Suprapubic skin (tissue), 3 donors: ENCODE results near the gene DNHD1.

ENCODE experiments used
- EP300 ChIP-seq: sonication (generic); formaldehyde crosslinking; IDR thresholded peaks from one replicate; pipeline ENCODE4 v1.6.1; 2017; ENCODE audit warnings: antibody characterized with exemption
- TF ChIP-seq, protein P1 (sequence below), 2 donors: fragments of 200-600 bp in 1 of 2; fragments of 450-650 bp in 1 of 2; sonication (generic) in 1 of 2; IDR thresholded peaks; one replicate each; pipeline ENCODE4 v1.5.1; 2016 to 2019; ENCODE audit warnings: antibody characterized with exemption in 2 of 2, mild to moderate bottlenecking in 1 of 2, moderate library complexity in 1 of 2

DNA sequence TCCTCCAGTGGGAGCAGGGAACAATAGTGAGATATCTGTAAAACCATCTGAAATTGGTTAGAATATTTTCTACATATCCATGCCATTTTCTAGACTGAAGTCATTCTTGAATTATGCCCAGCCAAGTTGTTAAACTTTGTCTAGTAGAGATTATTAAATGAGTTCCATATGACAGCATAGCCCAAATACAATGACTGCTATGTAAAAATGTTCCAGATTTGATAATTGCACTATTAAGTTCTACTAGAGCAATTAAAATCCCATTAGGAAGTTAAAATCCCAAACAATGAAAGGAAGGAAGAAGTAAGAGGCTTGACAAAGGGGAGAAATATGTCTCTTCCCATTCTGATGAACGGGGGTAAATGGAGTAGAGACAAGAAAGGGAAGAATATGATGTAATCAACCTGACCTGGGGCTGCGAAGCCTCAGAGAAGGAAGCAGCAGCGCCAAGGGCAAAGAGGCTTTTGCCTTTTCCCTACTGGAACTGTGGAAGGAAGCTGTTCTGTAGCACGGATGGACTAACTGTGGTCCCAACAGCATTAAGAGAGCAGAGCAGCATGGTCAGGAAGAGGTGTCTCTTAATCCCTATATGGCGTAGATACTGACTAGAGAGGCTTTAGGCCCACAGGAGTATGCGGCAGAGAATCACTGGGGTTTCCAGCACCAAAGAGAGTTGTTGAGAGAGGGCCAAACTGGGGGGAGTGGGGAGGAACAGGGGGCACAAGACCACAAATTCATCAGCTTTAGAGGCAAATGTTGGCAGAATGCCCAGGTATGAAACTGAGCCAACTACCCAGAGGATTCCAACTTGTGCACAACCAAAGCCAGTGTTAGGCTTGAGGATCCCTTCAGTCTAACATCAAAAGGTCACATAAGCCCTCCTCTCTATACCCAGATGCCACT lies 79.6 kb downstream of the DNHD1 start:
- TF ChIP-seq, protein P1, sequence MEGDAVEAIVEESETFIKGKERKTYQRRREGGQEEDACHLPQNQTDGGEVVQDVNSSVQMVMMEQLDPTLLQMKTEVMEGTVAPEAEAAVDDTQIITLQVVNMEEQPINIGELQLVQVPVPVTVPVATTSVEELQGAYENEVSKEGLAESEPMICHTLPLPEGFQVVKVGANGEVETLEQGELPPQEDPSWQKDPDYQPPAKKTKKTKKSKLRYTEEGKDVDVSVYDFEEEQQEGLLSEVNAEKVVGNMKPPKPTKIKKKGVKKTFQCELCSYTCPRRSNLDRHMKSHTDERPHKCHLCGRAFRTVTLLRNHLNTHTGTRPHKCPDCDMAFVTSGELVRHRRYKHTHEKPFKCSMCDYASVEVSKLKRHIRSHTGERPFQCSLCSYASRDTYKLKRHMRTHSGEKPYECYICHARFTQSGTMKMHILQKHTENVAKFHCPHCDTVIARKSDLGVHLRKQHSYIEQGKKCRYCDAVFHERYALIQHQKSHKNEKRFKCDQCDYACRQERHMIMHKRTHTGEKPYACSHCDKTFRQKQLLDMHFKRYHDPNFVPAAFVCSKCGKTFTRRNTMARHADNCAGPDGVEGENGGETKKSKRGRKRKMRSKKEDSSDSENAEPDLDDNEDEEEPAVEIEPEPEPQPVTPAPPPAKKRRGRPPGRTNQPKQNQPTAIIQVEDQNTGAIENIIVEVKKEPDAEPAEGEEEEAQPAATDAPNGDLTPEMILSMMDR (IDR thresholded peaks at IDR 0.05) = no peak
- no peak for TF ChIP-seq EP300
